Activated CD4-positive, alpha-beta T cell treated with anti-CD3 and anti-CD28 coated beads for 24 hours (primary cell): ENCODE data around the gene ENTPD2.
A peak's percentile ranks its signal among the peaks of the same experiment; 100 is the strongest.
"Not testable (repeated sequence)": the region's sequence is repeated elsewhere in the genome, so short reads cannot be mapped to it uniquely, and the experiment has no call there.

Source experiments
- DNase-seq, 2 donors: peaks; one replicate each; pipeline ENCODE4 v3.0.0-alpha.2; 2020; ENCODE audit warnings: low read depth in 2 of 2

ENTPD2 gene

DNA sequence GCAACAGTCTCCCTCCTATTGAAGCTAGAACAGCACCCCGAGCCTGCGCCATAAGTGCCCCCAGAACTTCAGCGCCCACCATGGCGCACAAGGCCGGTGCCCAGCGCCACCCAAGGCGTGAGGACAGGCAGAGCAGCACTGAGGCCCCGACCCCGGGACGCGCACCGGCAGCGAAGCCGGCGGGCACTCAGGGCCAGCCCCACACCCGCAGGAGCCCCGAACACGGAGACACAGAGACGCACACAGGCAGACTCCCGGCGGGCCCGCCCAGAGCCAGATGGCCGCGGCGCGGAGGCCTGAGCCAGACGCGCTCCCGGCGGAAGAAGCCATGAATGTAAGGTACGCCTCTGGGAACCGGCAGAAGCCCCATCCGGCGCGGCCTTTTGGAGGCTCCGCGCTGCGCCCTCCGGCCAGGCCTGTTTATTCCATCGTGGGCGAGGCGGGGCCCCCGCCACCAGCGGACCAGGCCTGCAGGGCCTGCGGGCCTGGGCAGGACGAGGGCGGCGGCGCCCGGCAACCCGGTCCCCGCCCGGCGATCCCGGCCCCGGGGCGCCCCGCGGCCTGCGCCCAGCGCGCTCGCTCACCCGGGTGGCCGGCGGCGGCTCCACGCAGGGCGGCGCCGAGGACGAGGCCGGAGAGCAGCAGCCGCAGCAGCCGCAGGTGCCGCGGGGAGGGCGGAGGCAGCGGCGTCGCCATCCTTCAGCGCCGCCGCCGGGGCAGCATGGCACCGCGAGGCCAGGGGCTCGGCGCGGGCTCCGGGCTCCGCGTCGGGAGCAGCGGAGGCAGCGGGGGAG is 8.4 kb downstream of the ENTPD2 start:
- DNase-seq, result no peak

DNA sequence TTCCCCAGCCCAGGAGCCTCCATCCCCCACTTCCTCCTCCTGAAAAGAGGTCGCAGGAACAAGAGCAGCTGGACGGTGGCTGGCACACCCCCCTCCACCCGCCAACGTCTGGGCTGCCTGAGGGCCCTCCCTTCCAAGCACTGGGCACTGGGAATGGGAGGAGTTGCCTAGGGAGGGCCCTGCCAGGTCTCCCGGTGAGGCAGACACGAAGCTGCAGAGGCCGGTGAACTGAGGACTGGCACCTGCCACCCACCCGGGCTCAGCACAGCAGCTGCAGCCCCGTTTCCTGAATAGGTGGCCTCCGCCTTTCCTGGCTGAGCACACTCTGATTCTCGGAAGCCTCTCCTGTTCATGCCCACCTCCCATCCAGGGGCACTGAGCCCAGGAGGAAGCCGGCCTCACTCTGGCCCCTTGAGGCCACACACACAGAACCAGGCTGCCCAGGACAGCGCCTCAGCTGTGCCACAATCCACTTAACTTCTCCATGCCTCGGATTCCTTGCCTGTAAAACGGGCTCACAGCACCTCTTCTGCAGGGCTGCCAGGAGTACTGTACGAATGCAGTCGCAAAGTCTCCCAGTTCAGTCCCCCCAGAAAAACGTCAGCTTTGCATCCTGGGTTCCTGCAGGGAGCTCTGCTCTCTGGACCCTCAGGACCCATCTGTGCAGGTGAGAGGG is 9.2 kb downstream of the ENTPD2 start:
- DNase-seq, result no peak

DNA sequence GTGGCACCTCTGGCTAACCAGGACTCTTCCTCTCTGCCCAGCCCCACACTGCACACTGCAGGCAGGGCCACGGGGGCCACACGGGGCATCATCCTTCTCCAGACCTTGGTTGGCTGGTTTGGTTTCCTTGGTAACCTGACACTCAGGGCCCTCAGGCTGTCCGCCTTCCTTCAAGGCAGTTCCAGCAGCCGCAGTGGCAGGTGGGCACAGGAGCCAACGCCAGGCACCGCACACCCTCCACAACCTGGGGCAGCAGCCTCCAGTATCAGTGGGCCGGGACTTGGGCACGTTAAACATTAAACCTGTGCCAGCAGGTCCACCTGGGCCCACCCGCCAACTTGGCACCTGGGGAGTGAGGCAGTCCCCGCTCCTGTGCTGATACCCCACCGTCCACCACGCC is 9.8 kb downstream of the ENTPD2 start:
- DNase-seq, result no peak

DNA sequence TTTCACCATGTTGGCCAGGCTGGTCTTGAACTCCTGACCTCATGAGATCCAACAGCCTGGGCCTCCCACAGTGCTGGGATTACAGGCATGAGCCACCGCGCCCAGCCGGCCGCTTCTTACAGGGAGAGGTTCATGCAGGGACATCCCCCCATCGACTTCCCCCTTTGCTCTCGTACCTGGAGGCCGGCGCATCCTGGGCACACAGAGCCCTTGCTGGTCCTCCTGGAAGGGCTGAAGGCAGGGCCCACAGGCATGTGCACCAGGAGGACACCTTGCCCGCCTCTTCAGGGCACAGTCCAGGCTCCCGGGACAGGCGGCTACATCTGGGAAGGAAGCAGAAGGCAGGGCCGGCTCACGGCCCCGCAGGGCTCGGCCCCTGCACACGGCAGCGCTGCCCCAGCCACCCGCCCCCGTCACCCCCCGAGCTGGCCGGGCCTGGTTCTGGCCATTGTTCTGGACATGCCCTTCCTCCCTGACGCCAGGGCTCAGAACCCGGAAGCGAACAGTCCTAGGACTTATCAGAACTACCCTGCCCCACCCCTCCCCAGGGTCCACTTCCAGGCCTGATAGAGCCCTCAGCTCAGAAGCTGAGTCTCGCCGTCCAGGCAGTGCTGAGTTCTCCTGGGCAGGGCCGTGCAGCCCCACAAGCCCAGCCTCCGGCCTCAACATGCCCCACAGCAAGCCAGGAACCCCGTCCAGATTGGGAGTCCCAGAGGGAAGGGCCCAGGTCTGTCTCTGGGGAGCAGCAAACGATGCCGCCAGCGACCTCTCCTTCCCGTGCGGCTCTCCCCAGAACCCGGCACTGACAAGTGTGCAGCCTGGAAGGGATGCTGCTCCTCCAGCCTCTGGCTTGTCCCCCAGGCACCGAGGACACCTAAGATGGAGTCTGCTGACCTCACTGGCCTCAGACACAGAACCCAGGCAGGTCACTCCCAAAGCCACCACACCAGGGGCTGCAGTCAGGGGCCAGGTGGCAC is 10.8 kb downstream of the ENTPD2 start:
- no peak for DNase-seq

DNA sequence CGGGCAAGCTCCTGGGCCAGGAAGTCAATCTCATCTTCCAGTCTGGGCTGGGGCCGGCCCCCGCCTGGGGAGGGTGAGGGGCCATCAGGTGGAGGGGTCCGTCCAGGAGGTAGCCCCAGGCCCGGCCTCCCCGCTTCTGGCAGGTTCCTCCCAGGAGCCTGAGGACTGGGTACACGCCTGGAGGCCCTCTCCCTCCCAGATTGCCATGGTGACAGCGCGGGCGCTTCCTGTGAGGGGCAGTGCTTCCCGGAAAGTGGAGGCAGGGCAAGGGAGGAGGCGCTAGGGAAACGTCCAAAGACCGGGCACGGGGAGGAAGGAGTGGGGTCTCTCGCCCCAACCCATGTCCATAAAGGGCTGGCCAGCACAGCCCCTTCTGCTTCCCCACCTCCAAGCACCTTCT is 12.7 kb downstream of the ENTPD2 start:
- no peak for DNase-seq

DNA sequence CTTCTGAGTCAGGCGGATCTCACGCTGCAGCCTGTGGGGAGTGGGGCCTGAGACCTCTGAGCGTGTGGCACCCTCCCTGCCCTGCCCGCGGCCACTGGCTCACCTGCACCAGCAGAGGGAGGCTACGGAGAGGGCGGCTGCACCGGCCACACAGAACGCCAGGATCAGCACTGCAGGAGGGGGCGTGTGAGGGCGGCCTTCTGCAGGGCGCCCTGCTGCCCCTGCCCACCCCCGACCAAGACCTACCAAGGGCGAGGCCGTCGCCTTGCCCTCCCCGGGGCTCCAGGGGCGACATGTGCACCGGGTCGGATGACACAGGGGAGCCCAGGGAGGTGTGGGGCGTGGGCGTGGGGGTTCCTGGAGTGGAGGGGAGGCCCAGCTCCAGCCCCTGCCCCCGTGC is 13.3 kb downstream of the ENTPD2 start:
- no peak for DNase-seq

DNA sequence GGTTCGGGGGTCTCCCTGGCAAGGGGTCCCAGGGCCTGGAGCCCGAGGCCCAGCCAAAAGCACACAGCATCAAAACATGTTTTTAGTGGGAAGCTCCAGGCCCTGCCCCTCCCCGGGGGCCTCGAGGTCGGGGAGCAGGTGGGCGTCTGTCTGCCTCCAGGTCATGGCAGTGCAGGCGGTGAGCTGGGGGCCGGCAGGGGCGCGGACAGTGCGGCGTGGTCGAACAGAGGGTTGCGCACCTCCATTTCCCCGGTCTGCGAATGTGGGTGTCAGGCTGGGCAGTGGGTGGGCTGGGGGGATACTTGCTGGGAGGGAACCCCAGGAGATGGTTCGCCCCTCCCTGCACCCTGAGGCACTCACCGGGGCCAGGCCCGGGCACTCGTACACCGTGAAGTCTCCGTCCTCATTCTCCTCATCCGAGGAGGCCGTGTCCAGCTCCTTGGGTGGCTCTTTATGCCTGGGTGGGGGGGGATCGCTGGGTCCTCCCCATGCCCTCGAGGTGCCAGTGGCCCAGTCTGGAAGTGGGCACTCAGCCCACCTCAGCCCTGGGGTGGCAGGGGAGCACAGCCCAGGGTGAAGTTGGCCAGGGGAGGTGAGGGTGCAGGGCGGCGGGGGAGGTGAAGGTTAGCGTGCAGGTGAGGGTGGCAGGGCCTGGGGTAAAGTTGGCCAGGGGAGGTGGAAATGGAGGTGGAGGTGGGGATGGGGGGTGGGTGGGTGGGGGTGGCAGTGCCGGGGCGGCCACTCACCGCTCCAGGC is 14.1 kb downstream of the ENTPD2 start:
- no peak for DNase-seq

DNA sequence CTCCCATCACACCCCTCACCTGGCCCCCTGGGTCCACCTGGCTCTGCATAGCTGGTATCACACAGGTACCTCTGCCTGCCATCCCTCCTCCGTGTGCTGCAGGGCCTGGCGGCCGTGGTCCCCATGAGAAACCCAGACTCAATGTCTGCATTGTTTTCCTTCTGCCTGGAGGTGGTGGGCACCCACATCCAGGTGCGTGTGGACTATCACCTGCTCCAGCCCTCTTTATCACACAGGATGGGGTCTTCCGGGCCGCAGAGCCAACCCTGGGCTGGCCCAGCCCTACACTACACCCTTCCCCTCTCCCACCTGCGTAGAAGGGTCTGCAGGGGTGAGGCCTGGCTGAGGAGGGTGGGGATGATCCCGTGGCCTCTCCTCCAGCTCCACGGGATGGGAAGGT is 14.9 kb downstream of the ENTPD2 start:
- no peak for DNase-seq

DNA sequence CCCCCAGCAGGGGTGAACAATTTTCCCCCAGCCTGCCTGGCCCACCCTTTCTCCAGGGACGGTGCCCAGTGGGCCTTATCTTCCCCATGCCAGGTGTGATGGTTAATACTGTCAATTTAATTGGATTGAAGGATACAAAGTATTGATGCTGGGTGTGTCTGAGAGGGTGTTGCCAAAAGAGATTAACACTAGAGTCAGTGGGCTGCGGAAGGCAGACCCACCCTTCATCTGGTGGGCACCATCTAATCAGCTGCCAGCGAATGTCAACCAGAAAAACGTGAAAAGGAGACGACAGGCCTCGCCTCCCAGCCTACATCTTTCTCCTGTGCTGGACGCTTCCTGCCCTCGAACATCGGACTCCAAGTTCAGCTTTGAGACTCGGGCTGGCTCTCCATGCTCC is 16.4 kb downstream of the ENTPD2 start:
- no peak for DNase-seq

DNA sequence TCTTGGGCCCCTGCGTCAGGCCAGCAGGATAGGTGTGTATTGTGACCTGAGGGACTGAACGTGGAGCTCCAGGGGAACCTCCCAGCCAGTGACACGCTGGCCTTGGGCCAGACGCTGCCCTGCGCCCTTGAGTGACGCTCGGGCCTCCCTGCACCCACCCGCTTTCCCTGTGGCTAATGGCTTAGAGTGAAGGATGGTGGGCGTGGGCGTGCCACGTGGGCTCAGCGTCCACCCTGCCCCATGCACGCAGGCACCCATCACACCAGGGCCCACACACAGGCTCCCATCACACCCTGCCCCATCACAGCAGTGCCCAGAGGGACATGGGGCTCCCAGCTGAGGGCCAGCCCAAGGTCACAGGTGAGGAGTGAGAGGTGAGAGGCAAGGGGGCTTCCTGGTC is 16.8 kb downstream of the ENTPD2 start:
- DNase-seq, result no peak

DNA sequence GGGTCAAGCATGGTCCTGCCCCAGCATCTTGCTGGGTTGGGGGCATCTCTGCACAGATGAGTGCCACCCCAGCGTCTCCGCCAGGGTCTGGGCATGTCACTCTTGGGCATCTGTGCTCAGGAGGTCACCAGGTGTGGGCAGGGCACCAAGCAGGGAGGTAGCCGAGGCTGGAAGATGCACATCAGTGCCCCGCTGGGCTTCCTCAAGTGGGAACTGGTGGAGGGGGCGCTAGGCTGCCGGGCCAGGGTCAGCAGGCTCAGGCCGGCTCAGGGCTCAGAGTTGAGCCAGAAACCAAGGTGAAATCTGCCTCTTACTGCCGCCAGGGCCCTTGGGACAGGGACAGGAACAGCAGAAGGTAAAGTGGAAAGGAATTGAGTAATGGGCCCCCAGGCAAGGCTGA is 17.9 kb downstream of the ENTPD2 start:
- no peak for DNase-seq

DNA sequence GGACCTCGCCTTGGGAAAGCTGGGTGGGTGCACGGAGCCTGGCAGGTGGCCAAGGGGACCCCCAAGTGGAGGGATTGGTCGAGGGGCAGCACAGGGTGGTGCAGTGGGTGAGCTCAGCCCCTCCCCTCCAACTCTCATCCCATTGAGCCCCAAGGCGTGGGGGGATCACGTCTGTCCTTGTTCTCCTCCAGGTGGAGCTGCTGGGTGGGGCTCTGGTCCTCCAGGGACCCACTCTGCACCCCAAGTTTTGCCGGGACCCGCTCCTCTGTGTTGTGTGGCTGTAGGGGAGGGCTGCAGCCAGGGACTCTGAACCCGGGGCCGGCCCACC is 18.4 kb downstream of the ENTPD2 start:
- no peak for DNase-seq

DNA sequence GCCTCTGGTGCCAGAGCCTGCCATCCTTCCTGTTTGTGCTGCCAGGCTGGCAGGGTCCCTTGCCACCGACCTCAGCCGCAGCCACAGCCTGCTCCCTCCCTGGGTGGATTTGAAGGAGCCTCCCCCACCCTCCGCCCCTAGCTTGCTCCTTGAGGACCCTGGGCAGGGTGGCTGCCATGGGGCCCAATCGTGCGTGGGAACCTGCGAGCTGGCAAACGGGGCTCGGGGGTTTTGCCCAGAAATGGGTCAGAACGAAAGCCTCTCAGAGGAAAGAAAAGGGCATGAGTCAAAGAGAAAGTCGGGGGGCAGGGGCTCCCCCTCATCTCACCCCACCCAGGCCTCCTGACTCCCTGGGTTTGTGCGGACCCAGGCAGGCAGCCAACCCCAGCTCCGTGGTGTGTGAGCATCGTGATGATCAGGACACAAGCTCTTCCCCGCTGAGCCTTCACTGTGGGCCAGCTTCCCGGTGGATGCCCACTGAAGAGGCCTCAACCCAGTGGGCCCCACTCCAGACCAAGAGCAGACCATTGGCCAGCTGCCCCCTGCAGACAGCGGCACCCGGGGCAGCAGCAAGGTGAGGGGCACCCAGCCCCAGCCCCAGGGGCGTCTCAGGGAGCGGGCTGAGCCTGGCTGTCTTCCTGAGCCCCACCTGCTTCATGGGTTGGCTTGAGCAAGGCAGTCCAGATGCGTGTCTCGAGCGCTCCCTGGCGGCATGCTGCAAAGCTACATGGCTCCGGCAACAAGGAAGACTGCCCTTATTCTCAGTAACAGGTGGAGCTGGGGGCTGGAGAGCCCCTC is 19.0 kb downstream of the ENTPD2 start:
- peak; percentile 83 to 89 for DNase-seq

DNA sequence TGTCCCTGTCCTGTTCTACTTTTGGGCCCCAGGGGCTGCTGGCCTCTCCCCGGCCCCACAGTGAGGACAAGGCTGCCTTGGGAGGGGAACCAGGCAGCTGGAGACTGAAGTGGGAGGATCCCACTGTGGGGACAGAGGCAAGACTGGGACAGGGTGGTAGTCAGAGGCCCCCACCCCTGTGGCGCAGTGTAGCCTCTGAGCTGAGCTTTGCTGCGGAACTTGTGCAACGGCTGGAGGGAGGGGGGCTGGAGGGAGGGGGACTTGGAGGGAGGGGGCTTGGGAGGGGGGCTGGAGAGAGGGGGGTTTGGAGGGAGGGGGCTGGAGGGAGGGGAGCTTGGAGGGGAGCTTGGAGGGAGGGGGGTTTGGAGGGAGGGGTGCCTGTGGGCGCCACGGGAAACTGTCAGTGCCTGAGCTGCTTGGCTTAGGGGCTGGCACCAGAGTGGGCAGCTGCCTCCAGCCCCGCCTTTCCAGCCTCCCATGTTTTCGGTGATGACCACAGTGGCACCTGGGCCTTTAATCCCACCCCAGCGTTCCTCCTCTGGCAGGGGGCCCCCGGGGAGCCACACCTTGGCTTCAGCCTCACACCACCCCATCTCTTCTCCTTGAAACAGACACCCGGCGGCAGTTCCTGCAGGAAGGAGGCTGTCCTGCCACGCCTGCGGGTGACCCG is 19.7 kb downstream of the ENTPD2 start:
- DNase-seq, result no peak

DNA sequence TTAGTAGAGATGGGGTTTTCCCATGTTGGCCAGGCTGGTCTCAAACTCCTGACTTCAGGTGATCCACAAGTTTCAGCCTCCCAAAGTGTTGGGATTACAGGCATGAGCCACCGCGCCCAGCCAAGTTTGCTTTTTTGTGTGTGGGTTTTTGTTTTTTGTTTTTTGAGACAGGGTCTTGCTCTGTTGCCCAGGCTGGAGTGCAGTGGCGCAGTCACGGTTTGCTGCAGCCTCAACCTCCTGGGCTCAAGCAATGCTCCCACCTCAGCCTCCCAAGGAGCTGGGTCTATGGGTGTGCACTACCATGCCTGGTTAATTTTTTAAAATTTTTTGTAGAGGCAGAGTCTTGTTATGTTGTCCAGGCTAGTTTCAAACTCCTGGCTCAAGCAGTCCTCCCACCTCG is 20.4 kb downstream of the ENTPD2 start:
- not testable (repeated sequence) for DNase-seq

DNA sequence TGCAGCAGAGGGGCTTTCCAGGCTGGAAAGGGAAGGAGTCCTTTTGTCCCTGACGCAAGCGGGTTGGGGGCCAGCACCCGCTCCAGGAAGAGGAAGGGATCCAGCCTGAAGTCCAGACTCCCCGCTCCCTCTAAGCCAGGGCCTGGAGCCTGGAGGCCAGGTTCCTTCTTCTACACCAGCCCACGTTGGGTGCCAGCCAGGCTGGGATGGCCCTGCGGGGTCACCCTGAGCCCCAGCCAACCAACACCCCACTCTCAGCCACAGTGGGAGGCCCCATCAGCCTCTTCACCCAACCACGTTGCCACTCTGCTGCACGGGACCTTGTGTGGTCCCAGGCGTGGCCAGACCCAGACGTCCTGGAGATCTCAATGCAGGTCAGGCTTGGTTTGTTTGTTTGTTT is 21.0 kb downstream of the ENTPD2 start:
- DNase-seq, result no peak

DNA sequence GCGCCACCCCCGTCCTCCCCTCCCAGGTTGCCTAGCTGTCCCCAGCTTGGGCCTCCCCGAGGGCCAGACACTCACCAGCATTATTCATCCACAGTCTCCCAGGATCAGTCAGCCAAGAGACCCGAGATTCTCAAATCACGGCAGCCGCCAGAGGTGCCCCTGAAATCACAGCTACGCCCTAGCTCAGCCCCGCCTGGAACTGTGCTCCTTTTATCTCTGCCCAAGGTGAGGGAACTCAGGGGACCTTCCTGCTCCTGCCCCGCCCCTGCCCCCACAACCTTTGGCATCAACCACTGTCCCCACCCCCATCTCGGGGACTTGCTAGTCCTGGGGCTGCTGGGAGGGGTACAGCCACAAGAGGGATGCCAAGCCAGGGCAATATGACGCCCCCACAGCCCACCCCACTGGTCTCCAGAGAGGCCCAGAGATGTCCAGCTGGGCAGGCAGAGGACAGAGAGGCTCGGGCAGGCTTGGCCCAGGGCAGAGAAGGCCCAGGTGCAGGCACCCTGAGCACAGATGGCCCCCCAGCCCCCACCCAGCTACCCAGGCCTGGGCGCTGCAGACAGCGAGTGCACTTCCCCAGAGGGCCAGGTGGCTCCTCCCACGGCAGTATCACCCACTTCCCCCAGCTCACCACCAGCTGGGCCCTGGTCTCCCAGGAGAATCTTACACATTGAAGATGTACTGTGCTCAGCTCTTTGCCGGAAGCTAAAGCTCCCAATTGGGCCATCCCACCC is 21.8 kb downstream of the ENTPD2 start, which contains the start of gene FUT7:
Gene FUT7 (minus strand): TSS at position 185 of the 737 bp plus-strand sequence. CDS start 97 bp downstream, at position 88.
- DNase-seq, result no peak

DNA sequence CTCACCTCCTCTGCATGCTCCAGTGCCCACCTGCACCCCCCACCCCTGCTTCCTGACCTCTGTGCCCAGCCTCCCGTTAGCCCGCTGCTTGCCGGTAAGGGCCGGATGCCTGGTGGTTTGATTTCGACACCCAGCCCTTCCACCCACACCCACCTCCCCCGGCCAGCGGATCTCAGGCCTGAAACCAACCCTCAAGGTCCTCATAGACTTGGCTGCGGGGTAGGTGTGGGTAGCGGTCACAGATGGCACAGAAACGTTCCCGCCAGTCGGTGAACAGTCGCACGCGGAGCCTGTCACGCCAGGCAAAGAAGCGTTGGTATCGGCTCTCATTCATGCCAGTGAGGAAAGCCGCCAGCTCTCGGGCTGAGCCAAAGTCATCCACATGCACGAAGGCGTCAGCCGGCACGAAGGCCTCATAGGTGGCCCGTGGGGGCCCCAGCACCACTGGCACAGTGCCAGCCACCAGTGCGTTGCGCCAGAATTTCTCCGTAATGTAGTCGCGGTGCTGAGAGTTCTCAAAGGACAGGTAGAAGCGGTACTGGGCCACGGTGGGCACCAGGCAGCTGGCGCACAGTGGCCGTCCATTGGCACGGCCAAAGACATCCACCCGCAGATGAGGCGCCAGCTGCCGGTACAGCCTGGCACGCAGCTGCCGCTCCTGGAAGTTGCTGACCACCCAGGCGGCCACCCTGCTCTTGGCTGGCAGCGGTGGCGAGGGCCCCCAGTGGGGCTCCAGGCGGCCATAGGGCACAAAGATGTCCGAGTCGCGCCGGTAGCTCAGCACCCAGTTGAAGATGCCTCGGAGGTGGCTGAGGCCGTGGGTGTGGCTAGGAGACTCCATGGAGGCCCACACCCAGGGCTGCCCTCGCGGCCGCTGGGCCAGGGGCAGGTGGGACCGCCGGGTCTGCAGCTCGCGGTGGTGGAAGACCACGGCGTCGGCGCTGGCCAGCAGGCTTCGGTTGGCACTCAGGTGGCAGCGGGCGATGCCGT is 23.0 kb downstream of the ENTPD2 start:
- no peak for DNase-seq
